Kidney (tissue), 22 donors: Measurements from ENCODE around the gene OR5K2. TPM values are rescaled to one million over a fixed set of nuclear protein-coding genes. Genes with fewer than 3 reads are reported as not detected.

Experiments
- DNase-seq, 5 donors: peaks; one replicate each; pipeline ENCODE4 v3.0.0-alpha.2; 2013 to 2020
- FAIRE-seq: peaks from 2 replicates; lab custom pipeline; 2012; peaks lifted over from hg19 to GRCh38; lab: Jason Lieb, UNC
- H3K27ac ChIP-seq, 2 donors: one replicate each; pipeline ENCODE4 v1.7.0; 2013; ENCODE audit warnings: low read depth in 2 of 2, low read length in 2 of 2, inconsistent platforms in 1 of 2
- H3K27me3 ChIP-seq: one replicate; pipeline ENCODE4 v1.7.1; 2013; ENCODE audit warnings: low read length, inconsistent platforms; ENCODE audit not compliant: control insufficient read depth, insufficient read depth
- H3K36me3 ChIP-seq, 3 donors: one replicate each; pipeline versions ENCODE4 v1.7.0 to v1.7.1; 2013; ENCODE audit warnings: low read length in 3 of 3, control low read depth in 1 of 3, inconsistent platforms in 1 of 3; ENCODE audit not compliant: insufficient read depth in 3 of 3, control insufficient read depth in 2 of 3
- H3K4me1 ChIP-seq, 3 donors: one replicate each; pipeline versions ENCODE4 v1.7.0 to v1.7.1; 2013; ENCODE audit warnings: low read length in 3 of 3, inconsistent platforms in 1 of 3, low read depth in 1 of 3; ENCODE audit not compliant: control insufficient read depth in 2 of 3, insufficient read depth in 2 of 3
- H3K4me3 ChIP-seq, 3 donors: one replicate each; pipeline versions ENCODE4 v1.7.0 to v1.8.1; 2013; ENCODE audit warnings: low read length in 3 of 3, control low read depth in 1 of 3, inconsistent platforms in 1 of 3
- H3K9ac ChIP-seq, 3 donors: one replicate each; pipeline versions ENCODE4 v1.7.0 to v1.7.1; 2013; ENCODE audit warnings: low read length in 3 of 3, control low read depth in 1 of 3, inconsistent platforms in 1 of 3
- H3K9me3 ChIP-seq, 3 donors: one replicate each; pipeline versions ENCODE4 v1.7.0 to v1.7.1; 2013; ENCODE audit warnings: low read length in 3 of 3, control low read depth in 1 of 3, inconsistent platforms in 1 of 3; ENCODE audit not compliant: control insufficient read depth in 2 of 3, insufficient read depth in 1 of 3
- intact Hi-C: fragments of 100-400 bp; cut with DNase I; formaldehyde crosslinking; loops from one replicate; pipeline ENCODE4 v1.11.1; 2022
- long read RNA-seq, 10 donors: library from polyadenylated mRNA in 1 of 10; unstranded in 1 of 10; transcript quantifications; one replicate each; pipeline ENCODE4 v2.0.0 and lab custom pipeline, GENCODE V29; 2021 to 2026
- polyA plus RNA-seq: library from polyadenylated mRNA; stranded (reverse); fragments of 350-450 nt; fragmentation: Illumina TruSeq; extraction: RNeasy Lipid Tissue Mini Kit (QIAGEN cat#74804); gene quantifications from one replicate; pipeline ENCODE4 v1.2.3, GENCODE V29; 2014; ENCODE audit warnings: low read depth, low replicate concordance; ENCODE audit not compliant: insufficient read depth
- total RNA-seq: library from RNA; stranded (reverse); fragmentation: NEBNext Ultra II Directional; extraction: Animal tissue kit (Norgen Biotek cat#: 25700); gene quantifications from one replicate; pipeline ENCODE4 v1.2.1, GENCODE V29; 2021
- TF ChIP-seq, protein P1 (sequence below): IDR thresholded peaks from 3 replicates; pipeline ENCODE4 v1.5.1; 2012; ENCODE audit warnings: mild to moderate bottlenecking, moderate library complexity, borderline replicate concordance; ENCODE audit not compliant: insufficient read depth; ENCODE audit errors: extremely low read depth
- donor health status: control.
- donor health status: control.
- donor health status: control.
- donor health status: control.
- donor health status: control.
- donor health status: DM: yes; HTN: yes; CAD: no.
- donor health status: Normal renal cell carcinoma (clear cell type).

The OR5K2 gene
- total RNA-seq, result not detected
- polyA plus RNA-seq, result not detected
- long read RNA-seq, donor 1, result 0 reads
- long read RNA-seq, donor 2, result 0 reads
- long read RNA-seq, donor 3, result 0 reads
- long read RNA-seq, donor 4, result 0 reads
- long read RNA-seq, donor 5, result 0 reads
- long read RNA-seq, donor 6, result 0 reads
- long read RNA-seq, donor 7, result 0 reads
- long read RNA-seq, donor 8, result 0 reads
- long read RNA-seq, donor 9, result 0 reads
- long read RNA-seq, donor 10, result 0 reads

DNA sequence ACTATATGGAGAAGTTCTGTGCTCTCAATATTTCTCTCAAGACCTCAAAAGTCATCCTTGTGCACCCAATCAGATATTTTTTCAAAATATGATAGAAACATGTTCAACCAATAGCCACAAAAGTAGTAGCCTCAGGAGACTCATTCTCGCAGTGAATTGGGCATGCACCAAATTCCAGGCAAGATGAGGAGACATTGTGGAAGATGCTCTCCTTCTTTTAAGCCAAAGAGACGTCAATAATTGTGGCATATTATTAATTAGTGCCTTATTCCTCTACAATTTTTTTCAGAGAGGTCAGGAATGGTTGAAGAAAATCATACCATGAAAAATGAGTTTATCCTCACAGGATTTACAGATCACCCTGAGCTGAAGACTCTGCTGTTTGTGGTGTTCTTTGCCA is at the start of gene OR5K2:
TSS of gene OR5K2 (plus strand) at position 301 of the 400 bp plus-strand sequence. CDS start at position 301, 0 bp downstream.
- DNase-seq, result no peak
- H3K4me3 ChIP-seq, result no peak within 1 kb of the TSS
- no peak within 1 kb of the TSS for H3K9ac ChIP-seq
- H3K4me1 ChIP-seq, result no peaks in the 10 kb centered on the region
- no peak within 1 kb of the TSS for H3K27ac ChIP-seq
- TF ChIP-seq, protein P1, sequence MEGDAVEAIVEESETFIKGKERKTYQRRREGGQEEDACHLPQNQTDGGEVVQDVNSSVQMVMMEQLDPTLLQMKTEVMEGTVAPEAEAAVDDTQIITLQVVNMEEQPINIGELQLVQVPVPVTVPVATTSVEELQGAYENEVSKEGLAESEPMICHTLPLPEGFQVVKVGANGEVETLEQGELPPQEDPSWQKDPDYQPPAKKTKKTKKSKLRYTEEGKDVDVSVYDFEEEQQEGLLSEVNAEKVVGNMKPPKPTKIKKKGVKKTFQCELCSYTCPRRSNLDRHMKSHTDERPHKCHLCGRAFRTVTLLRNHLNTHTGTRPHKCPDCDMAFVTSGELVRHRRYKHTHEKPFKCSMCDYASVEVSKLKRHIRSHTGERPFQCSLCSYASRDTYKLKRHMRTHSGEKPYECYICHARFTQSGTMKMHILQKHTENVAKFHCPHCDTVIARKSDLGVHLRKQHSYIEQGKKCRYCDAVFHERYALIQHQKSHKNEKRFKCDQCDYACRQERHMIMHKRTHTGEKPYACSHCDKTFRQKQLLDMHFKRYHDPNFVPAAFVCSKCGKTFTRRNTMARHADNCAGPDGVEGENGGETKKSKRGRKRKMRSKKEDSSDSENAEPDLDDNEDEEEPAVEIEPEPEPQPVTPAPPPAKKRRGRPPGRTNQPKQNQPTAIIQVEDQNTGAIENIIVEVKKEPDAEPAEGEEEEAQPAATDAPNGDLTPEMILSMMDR, result no peak
- no peaks in the 10 kb centered on the region for H3K27me3 ChIP-seq
- no peak for FAIRE-seq
- H3K9me3 ChIP-seq, result no peaks in the 10 kb centered on the region
- no peaks in the 10 kb centered on the region for H3K36me3 ChIP-seq
- intact Hi-C loops, result no loop called here

DNA sequence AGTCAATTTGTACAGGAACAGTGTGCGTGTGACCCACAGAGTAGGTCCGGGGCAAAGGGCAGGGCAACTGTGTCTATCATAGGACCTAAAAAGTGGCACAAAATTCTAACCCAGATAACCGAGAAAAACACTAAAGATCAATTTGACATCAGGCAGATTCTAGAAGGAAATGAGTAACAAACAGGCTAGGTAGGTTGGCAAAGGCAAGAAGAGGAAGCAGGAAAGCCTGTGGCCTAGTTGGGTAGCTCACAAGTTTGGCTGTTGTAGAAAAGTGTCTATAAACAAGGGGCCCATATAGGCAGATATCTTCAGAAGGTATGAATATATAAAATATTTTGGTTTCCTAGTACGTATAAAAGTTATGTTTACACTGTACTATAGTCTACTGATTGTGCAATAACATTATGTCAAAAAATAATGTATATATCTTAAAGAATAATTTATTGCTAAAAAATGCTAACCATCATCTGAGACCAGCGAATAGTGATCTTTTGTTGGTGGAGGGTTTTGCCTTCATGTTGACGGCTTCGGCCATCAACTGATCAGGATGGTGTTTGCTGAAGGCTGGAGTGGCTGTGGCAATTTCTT is 47.8 kb upstream of the OR5K2 start:
- Histone ChIP-seq H3K9me3 (no peaks in the 10 kb centered on the region), H3K27ac (no peak overlapping the region), H3K9ac (no peak overlapping the region), H3K36me3 (no peaks in the 10 kb centered on the region), H3K4me3 (no peak overlapping the region), H3K27me3 (no peaks in the 10 kb centered on the region), H3K4me1 (no peaks in the 10 kb centered on the region)
- intact Hi-C loops, result no loop called here
- no peak for FAIRE-seq
- no peak for DNase-seq
- TF ChIP-seq, protein P1, result no peak

DNA sequence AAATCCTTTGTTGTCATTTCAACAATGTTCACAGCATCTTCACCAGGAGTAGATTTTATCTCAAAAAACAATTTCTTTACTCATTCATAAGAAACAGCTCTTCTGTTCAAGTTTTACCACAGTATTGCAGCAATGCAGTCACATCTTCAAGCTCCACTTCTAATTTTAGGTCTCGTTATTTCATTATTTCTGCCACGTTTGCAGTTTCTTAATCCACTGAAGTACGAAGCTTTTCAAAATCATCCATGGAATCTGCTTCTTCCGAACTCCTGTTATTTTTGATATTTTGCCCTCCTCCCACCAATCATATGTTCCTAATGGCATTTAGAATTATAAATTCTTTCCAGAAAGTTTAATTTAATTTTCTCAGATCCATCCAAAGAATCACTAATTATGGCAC is 47.1 kb upstream of the OR5K2 start:
- H3K4me1 ChIP-seq, result no peaks in the 10 kb centered on the region
- H3K27ac ChIP-seq, result no peak overlapping the region
- FAIRE-seq (no peak), DNase-seq (no peak)
- no peak overlapping the region for H3K4me3 ChIP-seq
- no peaks in the 10 kb centered on the region for H3K9me3 ChIP-seq
- H3K36me3 ChIP-seq, result no peaks in the 10 kb centered on the region
- intact Hi-C loops, result no loop called here
- H3K27me3 ChIP-seq, result no peaks in the 10 kb centered on the region
- no peak overlapping the region for H3K9ac ChIP-seq
- TF ChIP-seq, protein P1, result no peak
